ENCODE results near the gene PAX8.

GRCh38 chr2:113225263-113226259, 53.2 kb downstream of the PAX8 start:
- TF ChIP-seq CTCF (IDR thresholded peaks at IDR 0.05 in 8 of 11, conservative IDR thresholded peaks at IDR 0.05 in 3 of 11) (no peak), POLR2A (IDR thresholded peaks at IDR 0.05) (no peak)
